IPS-11a (cell line): ENCODE measurements around the gene MIPEP.
"Not testable (repeated sequence)": the region's sequence is repeated elsewhere in the genome, so short reads cannot be mapped to it uniquely, and the experiment has no call there.

Experiments
- H3K4me3 ChIP-seq: one replicate; pipeline ENCODE4 v1.5.1; 2013; ENCODE audit warnings: low read depth, low read length, control low read depth

The MIPEP gene

GRCh38 chr13:23751195-23751594 lies 138.0 kb downstream of the MIPEP start:
- no peak overlapping the region for H3K4me3 ChIP-seq

- no peak overlapping the region for H3K4me3 ChIP-seq
These were observed 138.6 kb downstream of the MIPEP start for GRCh38 chr13:23750383-23751121.

- H3K4me3 ChIP-seq, result no peak overlapping the region
These were observed 139.8 kb downstream of the MIPEP start for GRCh38 chr13:23749288-23749873.

GRCh38 chr13:23748109-23748990 lies 140.8 kb downstream of the MIPEP start:
- no peak overlapping the region for H3K4me3 ChIP-seq

- H3K4me3 ChIP-seq, result not testable (repeated sequence)
These were observed 143.1 kb downstream of the MIPEP start for GRCh38 chr13:23746141-23746540.

- H3K4me3 ChIP-seq, result no peak overlapping the region
These were observed 144.9 kb downstream of the MIPEP start for GRCh38 chr13:23744315-23744714.

GRCh38 chr13:23743278-23744076 lies 145.7 kb downstream of the MIPEP start:
- H3K4me3 ChIP-seq, result no peak overlapping the region

GRCh38 chr13:23741879-23742510 lies 147.2 kb downstream of the MIPEP start:
- H3K4me3 ChIP-seq, result no peak overlapping the region

- no peak overlapping the region for H3K4me3 ChIP-seq
These were observed 149.2 kb downstream of the MIPEP start for GRCh38 chr13:23740002-23740401.

GRCh38 chr13:23739596-23739995 lies 149.6 kb downstream of the MIPEP start:
- H3K4me3 ChIP-seq, result no peak overlapping the region

GRCh38 chr13:23736541-23736940 lies 152.7 kb downstream of the MIPEP start:
- H3K4me3 ChIP-seq, result no peak overlapping the region

- H3K4me3 ChIP-seq, result no peak overlapping the region
These were observed 153.9 kb downstream of the MIPEP start for GRCh38 chr13:23735329-23735728.

GRCh38 chr13:23731709-23732108 lies 157.5 kb downstream of the MIPEP start:
- no peak overlapping the region for H3K4me3 ChIP-seq

- H3K4me3 ChIP-seq, result no peak overlapping the region
These were observed 158.9 kb downstream of the MIPEP start for GRCh38 chr13:23730251-23730650.

GRCh38 chr13:23729531-23729930 lies 159.7 kb downstream of the MIPEP start:
- no peak overlapping the region for H3K4me3 ChIP-seq

GRCh38 chr13:23728807-23729206 lies 160.4 kb downstream of the MIPEP start:
- H3K4me3 ChIP-seq, result no peak overlapping the region

GRCh38 chr13:23725922-23726321 lies 163.3 kb downstream of the MIPEP start:
- no peak overlapping the region for H3K4me3 ChIP-seq

GRCh38 chr13:23724196-23724970 lies 164.8 kb downstream of the MIPEP start:
- H3K4me3 ChIP-seq, result no peak overlapping the region

GRCh38 chr13:23723471-23723870 lies 165.7 kb downstream of the MIPEP start:
- no peak overlapping the region for H3K4me3 ChIP-seq
